Stimulated activated CD4-positive, alpha-beta T cell treated with anti-CD3 and anti-CD28 coated beads, Interleukin-4, amount 100 ng/mL, for 48 hours (primary cell): ENCODE measurements around the gene PTK6.
"Not testable (repeated sequence)": the region's sequence is repeated elsewhere in the genome, so short reads cannot be mapped to it uniquely, and the experiment has no call there.

Experiments used
- DNase-seq, 2 donors: peaks; one replicate each; pipeline ENCODE4 v3.0.0-alpha.2; 2020; ENCODE audit warnings: low read depth in 2 of 2

The PTK6 gene

DNA sequence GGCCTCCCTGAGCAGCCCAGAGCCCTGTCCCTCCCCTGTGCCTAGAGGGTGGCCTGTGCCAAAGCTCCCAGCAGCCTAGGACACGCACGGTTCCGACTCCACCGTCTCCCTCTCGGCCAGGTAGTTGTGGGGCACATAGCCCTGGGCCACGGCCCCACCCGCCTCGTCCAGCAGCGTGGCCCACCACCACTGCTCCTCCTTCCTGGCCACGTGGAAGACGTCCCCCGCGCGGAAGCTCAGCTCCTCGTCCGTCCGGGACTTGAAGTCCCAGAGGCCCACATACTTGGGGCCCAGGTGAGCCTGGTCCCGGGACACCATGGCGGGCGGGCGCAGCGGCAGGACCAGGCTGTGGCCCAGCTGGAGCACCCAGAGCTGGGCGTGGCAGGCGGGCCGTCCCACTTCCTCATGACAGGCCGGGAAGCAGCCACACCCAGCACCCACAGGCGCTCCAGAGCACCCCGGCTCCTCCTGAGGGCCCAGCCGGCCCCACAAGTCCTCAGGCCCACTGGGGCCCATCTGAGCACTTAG, at the start of gene PTK6:
Gene PTK6, minus strand, starts transcription at position 380 of the 528 bp plus-strand sequence. Its CDS starts 62 bp downstream, at position 318.
- DNase-seq = peak; percentile 42 to 44

DNA sequence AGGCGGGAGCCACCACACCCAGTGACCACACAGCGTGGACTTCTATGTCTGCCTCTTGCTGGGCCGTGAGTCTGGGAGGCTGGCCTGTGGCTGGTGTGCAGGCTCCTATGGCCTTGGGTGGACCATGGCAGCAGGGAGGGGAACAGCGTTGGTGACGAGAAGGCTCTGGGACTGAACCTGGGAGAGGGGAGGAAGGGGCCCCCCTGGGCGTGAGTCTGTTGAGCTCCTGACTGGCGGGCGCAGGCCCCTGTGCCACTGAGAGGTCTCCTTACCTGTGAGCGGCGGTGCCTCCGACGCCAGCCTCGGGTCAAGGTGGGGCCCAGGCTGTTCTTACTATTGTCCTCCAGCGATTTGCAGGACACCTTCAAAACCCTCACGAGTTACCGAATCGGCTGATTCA, 49.6 kb upstream of the PTK6 start:
- no peak for DNase-seq

DNA sequence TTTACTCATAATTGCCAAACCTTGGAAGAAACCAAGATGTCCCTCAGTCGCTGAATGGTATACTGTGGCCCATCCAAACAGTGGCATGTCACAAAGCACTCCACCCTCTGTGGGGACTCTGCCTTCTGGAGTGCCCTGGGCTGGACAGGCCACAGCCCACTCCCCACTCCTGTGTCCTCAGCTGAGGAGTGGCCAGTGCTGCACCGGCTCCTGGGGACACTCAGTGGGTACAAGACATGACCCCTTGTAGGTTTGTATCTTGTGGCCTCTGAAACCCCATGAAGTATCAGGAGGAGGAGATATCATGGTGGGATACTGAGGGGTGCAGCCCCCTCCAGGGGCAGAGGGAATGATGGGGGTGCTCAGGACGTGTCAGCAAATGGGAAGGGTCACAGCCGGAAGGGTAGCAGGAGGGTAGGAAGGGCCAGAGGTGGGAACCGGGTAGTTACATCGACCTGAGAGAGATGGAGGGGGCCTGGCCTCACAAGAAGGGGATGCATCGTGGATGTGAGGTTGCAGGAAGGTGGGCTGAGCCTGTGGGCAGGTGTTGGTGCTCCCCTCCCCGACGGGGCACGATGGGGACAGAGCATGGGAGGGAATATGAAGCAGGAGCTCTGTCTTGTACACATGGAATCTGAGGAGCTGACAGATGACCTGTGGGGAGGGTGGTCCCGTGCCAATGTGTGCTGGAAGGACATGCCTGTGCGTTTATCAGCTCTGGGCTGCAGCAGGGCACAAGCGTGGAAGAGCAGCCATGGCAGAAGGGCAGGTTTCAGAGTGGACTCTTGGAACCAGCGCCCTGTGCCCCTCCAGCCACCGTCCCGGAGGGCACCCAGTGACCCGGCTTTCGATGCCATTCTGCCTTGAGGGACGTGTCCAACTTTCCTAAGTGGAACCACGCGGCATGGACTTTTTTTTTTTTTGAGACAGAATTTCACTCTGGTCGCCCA, 48.7 kb upstream of the PTK6 start:
- DNase-seq = no peak

DNA sequence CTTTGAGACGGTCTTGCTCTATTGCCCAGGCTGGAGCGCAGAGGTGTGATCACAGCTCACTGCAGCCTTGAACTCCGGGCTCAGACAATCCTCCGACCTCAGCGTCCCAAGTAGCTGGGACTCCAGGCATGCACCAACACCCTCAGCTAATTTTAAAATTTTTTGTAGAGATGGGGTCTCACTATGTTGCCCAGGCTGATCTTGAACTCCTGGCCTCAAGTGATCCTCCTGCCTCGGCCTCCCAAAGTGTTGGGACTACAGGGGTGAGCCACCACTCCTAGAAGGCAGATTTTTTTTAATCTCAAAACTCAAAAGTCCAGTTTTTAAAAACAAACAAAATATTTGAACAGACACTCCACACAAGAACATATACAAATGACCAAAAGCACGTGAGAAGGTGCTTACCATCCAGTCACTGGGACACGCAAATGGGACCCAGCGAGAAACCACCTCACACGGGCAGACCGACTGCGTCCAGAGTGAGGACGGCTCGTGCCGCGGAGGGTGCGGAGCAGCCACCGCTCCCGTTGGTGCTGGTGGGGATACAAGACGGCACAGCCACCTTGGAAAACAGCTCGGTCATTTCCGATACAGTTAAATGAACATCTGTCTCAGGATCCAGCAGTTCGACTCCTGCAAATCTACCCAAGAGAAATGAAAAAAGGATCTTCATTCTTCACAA, 45.3 kb upstream of the PTK6 start:
- no peak for DNase-seq

GRCh38 chr20:63580796-63581461, 43.8 kb upstream of the PTK6 start:
- DNase-seq = peak; percentile 41 to 48

DNA sequence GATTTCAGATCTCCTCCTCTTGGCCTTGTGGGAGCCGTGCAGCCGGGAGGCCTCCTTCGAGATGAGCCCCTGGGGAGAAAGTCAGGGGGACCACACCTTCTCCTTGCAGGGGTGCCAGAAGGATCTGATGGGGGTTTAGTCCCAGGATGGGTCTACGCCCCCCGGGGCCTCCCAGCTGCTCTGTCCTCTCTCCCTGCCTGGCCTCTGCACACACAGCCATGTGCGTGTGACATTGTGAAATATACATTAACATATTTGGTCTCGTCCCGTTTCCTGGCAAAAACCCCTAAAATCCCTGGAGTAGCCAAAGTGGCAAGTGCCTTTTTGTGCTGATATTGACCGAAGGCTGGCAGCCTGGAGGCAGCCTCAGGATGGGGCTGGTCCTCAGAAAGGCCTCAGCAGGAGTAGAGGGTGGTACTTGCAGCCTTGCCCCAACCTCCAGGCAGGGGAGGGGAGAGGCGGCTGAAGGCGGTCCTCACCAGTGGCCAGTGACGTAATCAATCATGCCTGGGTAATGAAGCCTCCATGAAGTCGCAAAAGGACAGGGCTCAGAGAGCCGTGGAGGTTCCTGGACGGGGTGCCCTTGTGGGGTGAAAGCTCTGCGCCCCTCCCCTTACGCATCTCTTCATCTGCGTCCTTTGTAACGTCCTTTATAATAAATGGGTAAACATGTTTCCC, 42.0 kb upstream of the PTK6 start:
- no peak for DNase-seq

- DNase-seq = no peak
Measured at GRCh38 chr20:63578224-63579016, 41.2 kb upstream of the PTK6 start.

- DNase-seq = no peak
Measured at GRCh38 chr20:63577317-63577894, 40.2 kb upstream of the PTK6 start.

DNA sequence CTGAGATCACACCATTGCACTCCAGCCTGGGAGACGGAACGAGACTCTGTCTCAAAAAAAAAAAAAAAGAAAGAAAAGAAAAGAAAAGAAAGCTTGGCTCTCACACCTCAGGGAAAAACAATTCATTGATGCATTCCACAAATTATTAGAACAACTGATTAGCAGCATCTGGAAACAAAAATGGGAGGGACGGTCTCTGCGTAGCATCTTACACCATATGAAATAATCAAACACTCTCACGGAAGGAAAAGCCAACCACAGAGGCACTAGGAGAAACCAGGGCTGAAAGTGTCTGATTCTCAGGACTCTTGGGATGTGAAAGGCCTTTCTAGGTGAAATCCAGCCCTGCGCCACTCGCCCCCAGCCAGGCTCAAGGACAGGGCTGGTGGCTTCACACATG, 39.1 kb upstream of the PTK6 start:
- DNase-seq = no peak

DNA sequence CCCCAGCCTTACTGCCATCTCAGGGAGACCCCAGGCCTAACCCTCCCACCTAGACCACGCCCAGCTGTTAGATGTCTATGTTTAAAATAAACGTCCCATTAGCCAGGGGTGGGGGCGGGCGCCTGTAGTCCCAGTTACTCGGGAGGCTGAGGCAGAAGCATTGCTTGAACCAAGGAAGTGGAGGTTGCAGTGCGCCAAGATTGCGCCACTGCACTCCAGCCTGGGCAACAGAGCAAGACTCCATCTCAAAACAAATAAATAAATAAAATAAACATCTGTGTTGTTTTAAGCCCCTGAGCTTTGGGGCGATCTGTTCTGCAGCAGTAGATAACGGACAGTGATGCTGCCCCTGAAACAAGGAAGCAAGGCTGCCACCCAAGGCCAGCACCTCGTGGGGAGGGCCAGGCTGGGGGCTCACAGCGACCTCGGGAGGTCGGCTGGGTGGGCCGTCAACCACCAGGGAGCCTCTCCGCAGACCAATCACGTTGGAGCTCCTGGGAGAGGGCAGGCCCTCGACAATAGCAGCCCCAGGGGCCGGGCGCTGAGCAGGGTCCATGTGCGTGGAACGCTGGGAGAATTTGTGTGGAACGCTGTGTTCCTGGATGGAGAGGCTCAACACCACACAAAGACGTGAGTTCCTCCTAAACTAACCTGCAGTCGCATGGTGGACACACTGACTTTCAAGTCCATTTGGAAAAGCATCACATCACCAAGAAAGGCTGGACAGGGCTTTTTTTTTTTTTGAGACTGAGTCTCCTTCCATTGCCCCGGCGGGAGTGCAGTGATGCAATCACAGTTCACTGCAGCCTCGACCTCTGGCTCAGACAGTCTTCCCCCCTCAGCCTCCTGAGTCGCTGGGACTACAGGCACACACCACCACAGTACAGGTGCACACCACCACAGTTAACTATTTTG, 37.9 kb upstream of the PTK6 start:
- DNase-seq = no peak

GRCh38 chr20:63574156-63574828, 37.1 kb upstream of the PTK6 start, which contains the start of gene HELZ2:
Gene HELZ2 (minus strand): TSS chr20:63574239. CDS start chr20:63572385, 1,854 bp downstream.
- peak; percentile 31 to 34 for DNase-seq

DNA sequence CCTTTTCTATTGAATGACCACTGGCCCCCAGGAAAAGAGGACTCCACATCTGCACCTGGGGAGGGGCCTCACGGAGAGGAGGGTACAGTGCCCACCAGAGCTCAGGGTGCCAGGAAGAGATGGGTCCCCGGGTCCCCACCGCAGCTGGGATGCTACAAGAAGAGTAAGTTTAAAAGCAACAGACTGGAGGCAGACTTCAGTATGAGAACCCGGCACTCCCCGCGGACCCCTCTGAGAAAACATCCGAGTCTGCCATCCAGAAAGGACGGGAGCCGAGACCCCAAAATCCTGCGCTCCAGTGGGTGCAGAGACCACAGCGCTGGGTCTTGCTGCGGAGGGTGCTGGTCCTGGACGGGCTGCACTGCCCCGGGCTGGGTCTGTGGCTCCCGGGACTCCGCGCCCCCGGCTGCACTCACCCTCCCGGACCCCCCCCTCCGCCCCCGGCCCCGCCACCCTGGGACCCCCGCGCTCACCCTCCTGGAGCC, 36.5 kb upstream of the PTK6 start:
- no peak for DNase-seq

DNA sequence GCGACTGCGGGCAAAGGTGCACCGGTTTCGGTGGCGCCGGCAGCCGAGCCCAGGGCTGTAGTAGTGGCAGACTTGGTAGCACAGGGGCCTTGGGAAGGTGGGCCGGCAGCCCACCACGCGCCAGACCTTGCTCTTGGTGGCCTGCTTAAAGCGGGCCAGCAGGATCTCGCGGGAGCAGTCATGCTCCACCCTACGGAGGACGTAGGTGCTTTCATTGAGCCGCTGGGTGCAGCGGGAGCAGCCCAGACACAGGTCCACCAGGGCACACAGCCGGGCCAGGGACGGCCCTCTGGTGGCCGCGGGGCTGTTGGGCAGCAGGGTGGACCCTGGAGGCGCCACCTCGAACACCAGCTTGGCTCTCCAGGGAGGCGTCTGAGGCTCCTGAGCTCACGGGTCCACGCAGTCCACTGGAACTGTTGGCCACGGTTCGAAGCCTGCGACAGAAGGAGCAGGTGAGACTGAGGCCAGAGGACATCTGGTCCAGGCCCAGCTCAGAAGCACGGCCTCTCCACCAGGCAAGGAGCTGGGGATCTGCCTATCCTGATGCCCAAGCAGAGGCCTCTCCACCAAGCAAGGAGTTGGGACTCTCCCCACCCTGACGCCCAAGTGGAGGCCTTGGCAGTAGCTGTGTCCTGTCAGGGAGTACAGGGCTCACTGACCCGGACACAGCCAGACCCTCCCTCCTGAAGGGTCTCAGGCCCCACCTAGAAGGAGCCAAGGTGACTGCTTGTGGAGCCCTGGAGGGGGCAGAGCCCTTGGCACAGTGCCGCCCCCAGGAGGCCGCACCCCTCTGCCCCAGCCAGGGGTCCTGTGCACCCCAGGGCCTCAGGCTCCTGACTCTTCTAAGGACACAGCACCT, 35.8 kb upstream of the PTK6 start:
- DNase-seq = no peak

- no peak for DNase-seq
Measured at GRCh38 chr20:63572071-63572787, 35.1 kb upstream of the PTK6 start.

DNA sequence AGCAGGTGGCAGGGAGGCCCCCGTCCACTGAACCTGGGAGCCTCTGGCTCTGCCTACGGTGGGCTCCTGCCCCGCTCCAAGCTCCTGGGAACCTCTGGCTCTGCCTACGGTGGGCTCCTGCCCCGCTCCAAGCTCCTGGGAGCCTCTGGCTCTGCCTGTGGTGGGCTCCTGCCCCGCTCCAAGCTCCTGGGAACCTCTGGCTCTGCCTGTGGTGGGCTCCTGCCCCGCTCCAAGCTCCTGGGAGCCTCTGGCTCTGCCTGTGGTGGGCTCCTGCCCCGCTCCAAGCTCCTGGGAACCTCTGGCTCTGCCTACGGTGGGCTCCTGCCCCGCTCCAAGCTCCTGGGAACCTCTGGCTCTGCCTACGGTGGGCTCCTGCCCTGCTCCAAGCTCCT, 33.9 kb upstream of the PTK6 start:
- DNase-seq = not testable (repeated sequence)

- DNase-seq = no peak
Measured at GRCh38 chr20:63570281-63571086, 33.3 kb upstream of the PTK6 start.
